Measurements from ENCODE around the gene MBD3.
"Not testable (repeated sequence)": the region's sequence is repeated elsewhere in the genome, so short reads cannot be mapped to it uniquely, and the experiment has no call there.

The MBD3 gene, protein sequence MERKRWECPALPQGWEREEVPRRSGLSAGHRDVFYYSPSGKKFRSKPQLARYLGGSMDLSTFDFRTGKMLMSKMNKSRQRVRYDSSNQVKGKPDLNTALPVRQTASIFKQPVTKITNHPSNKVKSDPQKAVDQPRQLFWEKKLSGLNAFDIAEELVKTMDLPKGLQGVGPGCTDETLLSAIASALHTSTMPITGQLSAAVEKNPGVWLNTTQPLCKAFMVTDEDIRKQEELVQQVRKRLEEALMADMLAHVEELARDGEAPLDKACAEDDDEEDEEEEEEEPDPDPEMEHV

DNA sequence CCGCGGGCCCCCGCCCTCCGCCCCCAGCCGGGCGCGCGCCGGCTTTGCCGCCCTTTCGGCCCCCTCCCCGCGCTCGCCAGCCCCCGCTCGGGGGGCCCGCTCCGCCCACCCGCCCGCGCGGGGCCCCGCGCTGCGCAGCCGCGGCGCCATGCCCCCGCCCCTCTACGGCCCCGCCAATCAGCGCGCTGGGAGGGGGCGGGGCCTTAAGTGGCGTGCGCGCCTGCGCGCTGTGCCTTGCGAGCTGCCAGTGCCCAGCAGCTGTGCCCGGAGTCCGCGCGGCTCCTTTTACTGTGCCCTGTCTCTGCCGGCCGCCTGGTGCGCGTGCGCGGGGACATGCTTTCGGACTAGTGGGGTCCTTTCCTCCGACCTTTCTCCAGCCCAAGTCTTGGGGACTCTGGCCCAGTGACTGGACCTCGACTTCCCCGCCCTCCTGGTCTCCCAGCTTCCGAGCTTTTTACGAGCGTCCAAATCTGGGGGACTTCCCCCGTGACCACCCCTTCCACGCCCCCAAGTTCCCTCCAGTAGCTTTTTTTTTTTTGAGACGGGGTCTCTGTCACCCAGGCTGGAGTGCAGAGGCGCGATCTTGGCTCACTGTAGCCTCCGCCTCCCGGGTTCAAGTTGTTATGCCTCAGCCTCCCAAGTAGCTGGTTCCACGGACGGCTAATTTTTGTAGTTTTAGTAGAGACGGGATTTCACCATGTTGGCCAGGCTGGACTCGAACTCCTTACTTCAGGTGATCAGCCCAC is at the start of gene MBD3:
MBD3 (minus strand) TSS at position 111 of the 746 bp plus-strand sequence. CDS start 234 bp downstream, outside the sequence.
- DNase-seq (ENCODE audit: low read depth in 1 of 2, low spot score in 1 of 2): peak; percentile 80 to 87

DNA sequence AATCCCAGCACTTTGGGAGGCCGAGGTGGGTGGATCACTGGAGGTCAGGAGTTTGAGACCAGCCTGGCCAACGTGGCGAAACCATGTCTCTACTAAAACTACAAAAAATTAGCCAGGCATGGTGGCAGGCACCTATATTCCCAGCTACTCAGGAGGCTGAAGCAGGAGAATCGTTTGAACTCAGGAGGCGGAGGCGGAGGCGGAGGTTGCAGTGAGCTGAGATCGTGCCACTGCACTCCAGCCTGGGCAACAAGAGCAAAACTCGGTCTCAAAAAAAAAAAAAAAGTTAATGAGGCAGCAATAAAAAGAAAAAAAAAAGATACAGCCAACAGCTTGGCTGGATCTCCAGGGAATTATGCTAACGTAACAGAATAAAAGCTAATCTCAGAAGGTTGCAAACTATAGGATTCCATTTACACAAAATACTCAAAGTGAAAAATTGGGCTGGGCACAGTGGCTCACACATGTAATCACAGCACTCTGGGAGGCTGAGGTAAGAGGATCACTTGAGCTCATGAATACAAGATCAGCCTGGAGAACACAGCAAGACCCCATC is 48.3 kb upstream of the MBD3 start:
- not testable (repeated sequence) for DNase-seq (ENCODE audit: low read depth in 1 of 2, low spot score in 1 of 2)

DNA sequence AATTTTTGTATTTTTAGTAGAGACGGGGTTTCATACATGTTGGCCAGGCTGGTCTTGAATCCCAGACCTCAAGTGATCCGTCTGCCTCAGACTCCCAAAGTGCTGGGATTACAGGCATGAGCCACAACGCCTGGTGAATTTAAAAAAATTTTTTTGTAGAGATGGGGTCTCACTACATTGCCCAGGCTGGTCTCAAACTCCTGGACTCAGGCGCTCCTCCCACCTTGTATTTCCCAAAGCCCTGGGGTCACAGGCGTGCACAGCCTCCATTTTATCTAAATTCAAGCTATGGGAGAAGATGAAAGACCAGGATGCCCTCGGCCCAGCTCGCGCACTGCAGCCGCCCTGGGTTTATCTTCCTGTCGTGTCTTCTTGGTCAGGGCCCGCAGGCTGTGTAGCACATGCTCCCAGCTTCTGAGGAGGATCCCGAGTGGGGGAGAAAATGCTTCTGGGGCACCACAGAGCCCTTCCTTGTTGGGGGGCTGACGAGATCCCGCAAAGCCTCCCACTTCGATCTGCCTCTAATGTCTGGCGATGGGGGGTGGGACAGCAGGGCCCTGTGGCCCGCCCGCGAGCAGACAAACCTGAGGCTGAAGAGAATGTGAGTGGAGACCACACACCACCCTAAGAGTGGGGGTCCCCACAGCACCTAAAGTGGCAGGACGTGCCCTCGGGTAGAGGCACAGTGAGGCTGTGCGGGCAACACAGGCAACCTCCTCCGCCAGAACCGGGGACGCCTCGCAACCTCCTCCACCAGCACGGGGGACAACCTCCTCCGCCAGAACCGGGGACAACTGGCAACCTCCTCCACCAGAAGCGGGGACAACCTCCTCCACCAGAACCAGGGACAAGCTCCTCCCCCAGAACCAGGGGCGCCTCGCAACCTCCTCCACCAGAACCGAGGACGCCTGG is 43.9 kb upstream of the MBD3 start:
- DNase-seq (ENCODE audit: low read depth in 1 of 2, low spot score in 1 of 2): no peak

DNA sequence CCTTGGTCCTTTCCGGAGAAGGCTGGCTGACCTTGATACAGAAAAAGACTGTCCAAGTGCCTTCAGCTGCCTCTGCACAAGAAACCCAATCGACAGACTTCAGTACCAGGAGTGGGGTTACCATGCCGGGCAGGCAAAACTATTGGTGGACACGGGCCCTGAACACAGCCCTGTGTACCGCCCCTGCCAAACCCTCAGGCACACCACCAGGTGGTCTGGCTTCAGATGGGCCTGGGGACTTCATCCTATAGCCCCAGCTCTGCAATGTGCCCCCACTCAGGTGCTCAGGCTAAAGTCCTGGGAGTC is 42.2 kb upstream of the MBD3 start:
- no peak for DNase-seq (ENCODE audit: low read depth in 1 of 2, low spot score in 1 of 2)

DNA sequence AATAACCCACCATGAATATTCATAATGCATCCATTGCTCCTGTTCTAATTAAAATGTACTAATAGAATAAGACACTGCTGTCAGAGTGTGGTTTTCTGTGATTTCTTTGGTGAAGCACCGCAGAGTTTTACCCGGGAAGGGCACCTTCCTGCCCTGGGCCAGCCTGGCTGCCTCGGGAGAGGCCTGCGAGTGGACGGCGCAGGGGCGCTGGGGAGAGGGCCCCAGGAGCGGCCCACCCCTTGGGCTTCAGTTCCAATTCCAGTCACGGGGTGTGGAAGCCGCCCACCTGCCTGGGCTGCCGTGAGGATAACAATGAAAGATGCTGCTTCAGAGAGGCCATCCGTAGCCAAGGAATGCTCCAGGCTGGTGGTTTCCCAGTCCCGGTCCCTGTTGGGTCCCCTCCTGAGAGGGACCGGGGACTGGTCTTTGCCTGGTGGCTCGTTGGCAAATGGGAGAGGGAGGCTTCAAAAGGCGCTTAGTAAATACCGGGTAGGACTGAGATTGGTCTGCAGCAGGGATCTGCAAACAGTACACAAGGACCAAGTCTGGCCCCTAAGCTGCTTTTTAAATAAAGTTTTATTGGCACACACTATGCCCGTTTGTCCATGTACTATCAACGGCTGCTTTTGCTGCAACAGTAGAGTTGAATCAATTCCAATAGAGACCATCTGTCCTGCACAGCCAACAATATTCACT is 41.7 kb upstream of the MBD3 start:
- no peak for DNase-seq (ENCODE audit: low read depth in 1 of 2, low spot score in 1 of 2)

DNA sequence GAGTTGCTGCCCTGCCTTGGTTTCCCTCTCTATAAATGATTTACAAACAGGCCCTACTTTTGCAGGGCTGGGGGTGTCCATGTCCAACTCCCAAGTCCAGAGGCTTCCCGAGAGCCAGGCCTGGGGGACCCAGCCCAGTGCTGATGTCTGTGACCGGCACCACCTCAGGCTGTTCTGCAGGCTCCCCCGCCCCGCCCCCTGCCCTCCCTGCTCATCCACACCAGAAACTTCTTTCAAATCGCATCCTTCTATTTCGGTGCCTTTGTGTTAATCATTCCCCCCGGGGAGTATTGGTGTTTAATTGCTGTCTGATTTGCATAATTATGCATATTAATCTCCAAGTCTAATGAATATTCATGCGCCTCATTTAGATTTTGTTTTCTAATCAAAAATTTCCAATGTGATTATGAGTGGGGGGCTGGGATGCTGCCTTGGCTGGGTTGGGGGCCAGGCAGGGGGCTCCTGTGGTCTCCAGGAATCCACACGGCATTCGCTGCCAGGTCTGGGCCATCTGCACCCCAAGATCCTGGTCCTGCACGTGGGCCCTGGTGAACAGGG is 40.7 kb upstream of the MBD3 start:
- DNase-seq (ENCODE audit: low read depth in 1 of 2, low spot score in 1 of 2): no peak

DNA sequence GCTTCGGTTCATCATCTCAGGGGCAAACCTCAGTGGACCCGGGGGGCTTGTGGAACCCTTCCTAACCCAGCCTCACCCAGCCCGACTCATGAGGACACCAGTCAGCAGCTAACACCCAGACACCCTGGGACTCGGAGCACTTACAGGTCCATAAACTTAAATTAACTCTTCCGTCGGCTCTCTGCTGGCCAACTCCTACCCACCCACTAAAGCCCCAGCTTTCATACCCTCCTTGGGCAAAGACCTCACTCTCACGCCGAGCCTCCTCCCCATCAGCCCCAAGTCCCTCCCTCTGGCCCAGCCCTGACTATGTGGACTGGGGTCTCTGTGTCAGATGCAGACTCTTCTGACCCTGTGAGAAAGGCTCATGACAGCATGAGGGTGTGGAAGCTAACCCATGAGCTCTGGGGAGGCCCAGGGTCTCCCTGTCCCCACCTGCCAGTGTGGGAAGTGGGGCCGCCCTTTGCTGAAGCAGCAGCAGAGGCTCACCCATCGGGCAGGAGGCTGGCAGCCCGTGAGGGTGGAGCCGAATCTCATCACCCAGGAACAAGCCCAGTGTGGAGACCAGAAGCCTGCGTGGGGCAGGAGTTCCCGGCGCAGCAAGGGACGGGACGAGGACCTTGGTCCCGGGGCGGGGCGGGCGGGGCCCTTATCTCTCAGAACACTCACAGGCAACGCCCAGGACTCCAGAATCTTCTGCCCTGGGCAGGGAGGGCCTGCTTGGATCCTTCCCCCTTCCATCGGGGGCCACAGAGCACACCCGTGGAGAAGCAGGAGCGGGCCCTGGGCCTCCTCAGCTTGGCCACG is 40.0 kb upstream of the MBD3 start:
- no peak for DNase-seq (ENCODE audit: low read depth in 1 of 2, low spot score in 1 of 2)

DNA sequence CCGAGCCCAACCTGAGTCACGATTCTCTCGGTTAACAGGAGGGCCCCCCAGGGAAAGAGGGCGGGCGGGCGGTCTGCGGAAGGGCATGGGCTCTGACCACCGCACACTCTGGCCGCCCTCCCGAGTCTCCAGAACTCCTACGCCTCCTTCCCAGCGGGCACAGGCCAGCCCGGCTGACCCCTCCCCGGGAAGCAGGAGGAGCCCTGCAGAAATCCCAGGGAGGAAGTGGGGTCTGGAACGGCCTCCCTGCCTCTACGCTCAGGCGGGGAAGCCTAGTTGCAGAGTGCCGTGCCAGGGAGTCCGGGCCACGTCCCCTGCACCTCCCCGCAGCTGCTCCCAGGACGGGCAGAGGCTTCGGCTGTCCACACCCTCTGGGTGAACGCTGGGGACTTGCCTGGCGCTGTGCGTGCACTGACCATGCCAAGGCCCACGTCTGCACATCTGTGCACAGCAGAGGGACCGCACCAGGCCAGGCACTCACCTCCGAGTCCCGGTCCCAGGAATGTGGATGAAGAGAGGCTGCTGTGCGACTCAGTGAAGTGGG is 39.0 kb upstream of the MBD3 start:
- no peak for DNase-seq (ENCODE audit: low read depth in 1 of 2, low spot score in 1 of 2)

DNA sequence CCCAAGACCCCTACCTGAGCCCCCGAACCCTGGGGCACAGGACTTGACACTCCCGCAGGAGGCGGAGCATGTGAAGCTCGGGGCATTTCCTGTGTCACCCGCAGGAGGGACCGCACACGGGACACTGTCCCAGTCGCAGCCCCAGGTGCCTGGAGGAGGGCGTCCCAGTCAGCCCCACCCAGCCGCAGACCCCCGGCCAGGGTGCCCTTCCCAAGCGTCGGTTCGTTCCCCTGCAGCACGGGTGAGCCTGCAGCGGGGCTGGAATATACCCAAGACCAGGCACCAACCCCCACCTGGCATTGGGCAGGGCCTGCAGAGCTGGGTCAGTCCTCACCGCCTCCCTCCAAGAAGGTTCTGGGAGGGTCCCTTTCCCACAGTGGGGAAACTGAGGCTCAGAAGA is 38.1 kb upstream of the MBD3 start:
- DNase-seq (ENCODE audit: low read depth in 1 of 2, low spot score in 1 of 2): no peak

DNA sequence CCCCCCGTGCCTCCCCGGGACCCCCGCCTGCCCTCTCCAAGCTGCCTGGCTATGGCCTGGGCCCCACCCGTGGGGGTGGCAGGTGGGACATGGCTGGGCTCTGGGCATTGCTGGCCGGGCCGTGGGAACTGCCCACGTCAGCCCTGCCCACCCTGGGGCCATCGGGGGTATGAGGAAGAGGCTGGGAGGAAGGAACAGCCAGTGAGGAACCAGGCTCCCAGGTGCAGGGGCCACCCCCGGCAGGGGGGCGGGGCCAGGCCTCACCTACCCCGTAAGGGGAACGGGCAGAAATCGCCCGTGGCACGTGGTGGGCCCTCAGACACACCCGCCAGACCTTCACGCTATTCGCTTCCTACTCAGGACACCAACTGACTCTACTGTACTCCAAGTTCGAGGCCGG is 37.3 kb upstream of the MBD3 start:
- no peak for DNase-seq (ENCODE audit: low read depth in 1 of 2, low spot score in 1 of 2)

DNA sequence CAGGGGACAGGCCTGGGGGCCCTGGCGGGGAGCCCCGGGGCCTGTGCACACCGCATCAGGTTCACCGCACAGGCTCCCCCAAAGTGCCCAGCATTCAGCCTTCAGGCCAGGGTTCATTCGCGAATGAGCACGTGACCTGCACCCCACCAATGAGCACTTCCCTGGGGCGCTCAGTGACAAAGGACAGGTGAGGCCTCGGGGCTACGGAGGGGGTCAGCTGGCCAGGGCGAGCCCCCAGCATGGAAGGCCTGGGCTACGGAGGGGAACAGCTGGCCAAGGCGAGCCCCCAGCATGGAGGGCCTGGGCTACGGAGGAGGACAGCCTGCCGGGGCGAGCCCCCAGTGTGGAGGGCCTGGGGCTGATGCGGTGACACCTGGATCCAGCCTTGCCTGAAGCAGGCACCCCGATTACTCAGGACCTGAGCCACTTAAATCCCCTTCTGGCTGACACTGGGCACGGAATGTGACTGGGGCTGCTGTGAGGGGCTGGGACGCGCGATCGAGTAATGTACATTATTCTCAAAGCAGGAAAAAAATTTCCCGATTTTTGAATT is 36.7 kb upstream of the MBD3 start:
- no peak for DNase-seq (ENCODE audit: low read depth in 1 of 2, low spot score in 1 of 2)

DNA sequence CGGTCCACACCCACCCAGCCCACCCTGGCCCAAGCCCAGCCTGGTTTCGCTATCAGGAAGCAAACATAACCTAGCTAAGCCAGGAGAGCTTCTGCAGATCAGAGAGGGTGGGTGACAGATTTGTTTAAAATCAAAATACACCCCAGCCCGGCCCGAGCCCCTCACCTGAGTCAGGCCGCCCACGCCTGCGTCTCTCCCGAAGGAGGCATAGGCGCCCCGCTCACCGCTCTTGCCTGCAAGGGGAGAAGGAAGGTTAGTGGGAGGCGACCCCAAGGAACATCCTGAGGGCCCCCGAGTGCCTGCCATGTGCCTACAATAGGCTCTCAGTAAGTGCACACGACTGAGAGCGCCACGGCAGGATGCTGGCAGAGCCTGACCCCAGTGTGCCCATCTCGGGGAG is 34.5 kb upstream of the MBD3 start:
- DNase-seq (ENCODE audit: low read depth in 1 of 2, low spot score in 1 of 2): no peak

DNA sequence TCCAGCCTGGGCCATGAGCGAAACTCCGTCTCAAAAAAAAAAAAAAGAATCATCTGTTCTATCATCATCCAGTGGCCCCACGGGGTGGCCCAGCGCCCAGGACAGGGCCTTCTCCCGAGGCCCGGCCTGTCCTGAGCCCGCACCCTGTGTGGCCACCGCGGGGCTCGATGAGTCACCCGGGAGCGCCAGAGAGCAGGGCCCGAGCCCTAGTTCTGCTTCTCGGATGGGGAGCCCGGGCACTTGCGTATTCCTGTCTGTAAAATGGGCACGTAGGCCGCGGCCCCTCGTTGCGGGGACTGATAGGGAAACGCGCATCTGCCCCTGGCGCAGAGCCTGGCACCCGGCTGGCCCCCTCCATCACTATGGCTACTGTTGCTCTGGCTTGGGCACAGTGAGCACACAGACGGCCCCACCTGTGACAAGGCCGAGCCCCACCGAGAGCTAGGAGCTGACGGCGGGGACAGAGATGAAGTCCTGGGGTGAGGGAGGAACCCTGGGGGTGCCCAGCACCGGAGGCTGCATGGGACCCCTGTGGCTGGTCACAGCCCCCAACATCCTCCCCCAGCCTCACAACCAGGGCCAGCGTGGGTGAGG is 33.8 kb upstream of the MBD3 start:
- DNase-seq (ENCODE audit: low read depth in 1 of 2, low spot score in 1 of 2): no peak

DNA sequence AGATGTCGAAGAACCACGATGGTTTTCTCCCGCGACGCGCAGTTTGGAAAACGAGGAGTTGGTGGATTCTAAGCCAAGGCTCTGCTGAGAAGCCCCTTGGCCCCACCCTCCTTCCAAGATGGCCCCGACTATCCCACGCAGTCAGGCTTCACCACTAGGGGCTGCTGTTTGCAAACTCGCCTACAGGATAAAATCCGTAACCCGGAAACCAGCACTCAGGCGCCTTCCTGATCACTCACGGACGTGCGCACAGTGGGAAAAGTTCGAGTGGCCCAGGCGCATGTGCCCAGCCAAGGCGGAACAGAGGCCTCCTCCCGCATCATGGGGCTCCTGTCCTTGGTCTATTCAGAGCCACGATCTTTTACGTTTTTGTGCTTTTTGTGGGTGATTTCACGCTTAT is 31.8 kb upstream of the MBD3 start:
- DNase-seq (ENCODE audit: low read depth in 1 of 2, low spot score in 1 of 2): peak in 1 of 2 donors; percentile 42

DNA sequence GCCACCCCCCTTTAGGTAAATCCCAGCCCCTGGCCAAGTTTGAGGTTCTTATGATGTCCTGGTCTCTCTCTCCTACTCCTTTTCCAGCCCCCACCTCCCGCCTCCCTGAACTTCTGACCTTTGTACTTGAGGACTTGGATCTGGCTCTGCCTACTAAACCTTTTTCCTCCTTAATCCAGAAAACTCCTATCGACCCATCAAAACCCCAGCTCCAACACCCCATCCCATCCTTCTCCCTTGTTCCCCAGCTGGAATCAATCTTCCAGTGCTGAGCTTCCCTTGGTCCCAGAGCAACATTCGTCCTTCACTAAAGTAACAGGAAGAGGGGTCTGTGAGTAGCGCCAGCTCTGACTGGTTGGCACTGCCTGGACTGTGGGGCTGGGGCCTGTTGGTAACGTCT is 29.9 kb upstream of the MBD3 start:
- DNase-seq (ENCODE audit: low read depth in 1 of 2, low spot score in 1 of 2): no peak

DNA sequence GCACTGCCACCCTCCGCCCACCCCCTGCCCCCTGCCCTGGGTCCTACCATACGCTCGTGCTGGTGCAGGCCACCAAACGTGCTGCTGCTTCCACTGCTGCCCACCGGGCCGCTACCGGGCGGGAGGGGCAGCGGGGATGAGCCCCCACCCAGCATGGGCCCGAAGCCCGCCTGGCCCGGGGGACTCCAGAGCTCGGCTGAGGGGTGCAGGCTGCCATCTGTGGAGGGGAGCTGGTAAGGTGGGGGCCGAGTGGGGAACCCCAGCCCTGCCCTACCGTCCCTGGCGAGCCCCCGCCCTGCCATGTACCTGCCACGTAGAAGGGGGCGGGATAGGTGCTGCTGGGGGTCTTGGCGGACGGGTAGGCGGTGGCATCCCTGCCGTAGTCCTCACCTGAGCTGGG is 29.3 kb upstream of the MBD3 start:
- DNase-seq (ENCODE audit: low read depth in 1 of 2, low spot score in 1 of 2): no peak

DNA sequence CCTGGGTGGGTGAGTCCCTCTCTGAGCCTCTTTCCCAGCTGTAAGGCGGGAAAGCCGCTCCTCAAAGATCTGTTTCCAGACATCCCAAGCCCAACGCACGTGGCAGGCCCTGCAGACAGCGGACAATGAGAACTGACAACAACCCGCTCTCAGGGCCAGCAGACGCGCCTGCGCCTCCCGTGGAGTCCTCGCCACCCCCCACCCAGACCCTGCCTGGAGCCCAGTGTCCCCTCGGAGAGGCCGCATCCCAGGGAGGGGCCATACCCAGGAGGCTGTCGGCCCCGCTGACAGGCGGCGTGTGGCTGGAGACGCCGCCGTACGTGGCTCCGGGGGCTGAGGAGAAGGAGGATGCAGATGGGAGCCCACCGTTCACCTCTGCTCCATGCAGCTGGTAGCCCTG is 28.9 kb upstream of the MBD3 start:
- no peak for DNase-seq (ENCODE audit: low read depth in 1 of 2, low spot score in 1 of 2)

DNA sequence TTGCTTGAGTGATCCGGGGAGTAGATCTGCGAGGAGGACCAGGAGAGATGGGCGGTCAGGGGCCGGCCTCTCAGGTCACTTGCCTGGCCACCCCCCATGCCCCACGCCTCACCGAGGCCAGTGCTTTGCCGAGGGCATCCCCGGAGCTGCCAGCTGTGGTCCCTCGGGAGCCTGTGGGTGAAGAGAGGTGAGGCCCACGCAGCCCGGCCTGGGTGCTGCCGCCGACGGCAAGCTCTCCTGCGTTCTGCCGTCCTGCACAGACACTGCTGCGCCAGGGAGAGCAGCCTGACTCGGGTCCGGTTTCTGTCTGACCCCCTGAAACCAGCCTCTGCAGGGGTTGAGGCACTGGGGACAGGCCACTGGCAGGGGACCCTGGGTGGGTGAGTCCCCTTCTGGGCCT is 28.4 kb upstream of the MBD3 start:
- no peak for DNase-seq (ENCODE audit: low read depth in 1 of 2, low spot score in 1 of 2)

DNA sequence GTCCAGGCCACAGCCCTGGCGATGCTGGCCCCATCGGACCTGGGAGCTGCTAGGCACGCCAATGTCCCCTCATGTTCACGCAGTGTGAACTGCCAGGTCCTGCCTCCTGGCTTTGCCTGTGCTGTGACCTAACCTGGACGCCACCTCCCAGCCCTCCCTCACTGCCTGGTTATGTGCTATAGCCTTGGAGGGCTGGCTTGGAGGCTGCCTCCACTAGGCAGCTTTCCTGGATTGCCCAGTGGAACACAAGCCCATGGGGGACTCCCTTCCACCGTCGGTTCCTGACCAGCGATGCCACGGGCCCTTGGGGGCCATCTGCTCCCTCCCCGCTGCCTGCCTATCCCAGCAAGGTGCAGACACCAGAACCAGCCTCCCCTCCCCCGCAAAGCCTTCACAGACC is 27.8 kb upstream of the MBD3 start:
- DNase-seq (ENCODE audit: low read depth in 1 of 2, low spot score in 1 of 2): no peak

Data from stimulated activated CD4-positive, alpha-beta T cell treated with anti-CD3 and anti-CD28 coated beads, Interleukin-15, amount 100 ng/mL, for 1 hour (primary cell).